Prostate gland (tissue), 2 donors: ENCODE measurements around the gene JPH3. TPM values are rescaled to one million over a fixed set of nuclear protein-coding genes. Genes with fewer than 3 reads are reported as not detected.

Experiments used
- DNase-seq: peaks from one replicate; pipeline ENCODE4 v3.0.0-alpha.2; 2019; ENCODE audit warnings: low spot score
- H3K27ac ChIP-seq, 2 donors: fragments of 200-600 bp; sonication (generic); 2 replicates each; pipeline ENCODE4 v1.5.1; 2017 to 2019
- H3K27me3 ChIP-seq: fragments of 200-600 bp; sonication (generic); replicated peaks from 2 replicates; pipeline ENCODE4 v1.5.1; 2019; ENCODE audit not compliant: insufficient read depth
- H3K36me3 ChIP-seq, 2 donors: fragments of 200-600 bp; sonication (generic); 1 replicate in 1 of 2; 2 replicates in 1 of 2; pipeline versions ENCODE4 v1.5.1 to v1.8.1; 2017 to 2019
- H3K4me1 ChIP-seq: fragments of 200-600 bp; sonication (generic); replicated peaks from 2 replicates; pipeline ENCODE4 v1.5.1; 2019
- H3K4me3 ChIP-seq, 2 donors: fragments of 200-600 bp; sonication (generic); 2 replicates each; pipeline ENCODE4 v1.5.1; 2017 to 2019
- H3K9me3 ChIP-seq: fragments of 200-600 bp; sonication (generic); 2 replicates; pipeline ENCODE4 v1.5.1; 2017
- CTCF ChIP-seq, 4 experiments: fragments of 200-600 bp in 2 of 4; fragments of 450-650 bp in 2 of 4; sonication (generic) in 2 of 4; IDR thresholded peaks; 1 replicate in 3 of 4; 2 replicates in 1 of 4; pipeline ENCODE4 v1.5.1; 2016 to 2019; ENCODE audit warnings: antibody characterized with exemption in 4 of 4, mild to moderate bottlenecking in 2 of 4, moderate library complexity in 2 of 4
- POLR2A ChIP-seq: fragments of 450-650 bp; IDR thresholded peaks from one replicate; pipeline ENCODE4 v1.6.1; 2016; ENCODE audit warnings: antibody characterized with exemption, mild to moderate bottlenecking
- POLR2AphosphoS5 ChIP-seq: sonication (generic); formaldehyde crosslinking; IDR thresholded peaks from one replicate; pipeline ENCODE4 v1.6.1; 2017; ENCODE audit warnings: antibody characterized with exemption
- WGBS: methylation state at CpG from one replicate; pipeline ENCODE4 v1.1.5; 2018; 5-methylcytosine and 5-hydroxymethylcytosine counted together
- intact Hi-C: fragments of 100-400 bp; cut with DNase I; formaldehyde crosslinking; loops from one replicate; pipeline ENCODE4 v1.14.2; 2022
- total RNA-seq, 2 donors: library from RNA; depleted of rRNA; stranded (reverse); fragments of >200 nt; gene quantifications; one replicate each; pipeline ENCODE4 v1.1.0, GENCODE V29; 2016

JPH3 gene
- total RNA-seq, 2 donors from 2014 or later = 1.0 to 6.1 TPM

GRCh38 chr16:87696726-87697125 lies 94.4 kb downstream of the JPH3 start:
- Histone ChIP-seq H3K36me3 (no peaks in the 10 kb centered on the region), H3K4me3 (no peak overlapping the region), H3K27me3 (no peaks in the 10 kb centered on the region), H3K27ac (no peak overlapping the region), H3K9me3 (no peaks in the 10 kb centered on the region), H3K4me1 (no peaks in the 10 kb centered on the region)
- whole genome bisulfite sequencing = 64% methylated on average over 18 of the region's 18 CpGs
- TF ChIP-seq POLR2AphosphoS5 (no peak), POLR2A (no peak), CTCF (IDR thresholded peaks at IDR 0.05) (no peak)
- intact Hi-C loops = no loop called here
- DNase-seq = no peak

GRCh38 chr16:87697256-87697655 lies 94.9 kb downstream of the JPH3 start:
- intact Hi-C loops = no loop called here
- Histone ChIP-seq H3K4me1 (no peaks in the 10 kb centered on the region), H3K4me3 (no peak overlapping the region), H3K27ac (no peak overlapping the region), H3K36me3 (no peaks in the 10 kb centered on the region), H3K27me3 (no peaks in the 10 kb centered on the region), H3K9me3 (no peaks in the 10 kb centered on the region)
- DNase-seq = no peak
- 93% methylated on average over 21 of the region's 21 CpGs for WGBS
- no peak for TF ChIP-seq POLR2A
- no peak for TF ChIP-seq CTCF (IDR thresholded peaks at IDR 0.05)
- no peak for TF ChIP-seq POLR2AphosphoS5

GRCh38 chr16:87697792-87698191 lies 95.5 kb downstream of the JPH3 start:
- WGBS = 92% methylated on average over 14 of the region's 14 CpGs
- no peak overlapping the region for H3K4me3 ChIP-seq
- no peaks in the 10 kb centered on the region for H3K9me3 ChIP-seq
- no peak for DNase-seq
- H3K36me3 ChIP-seq = no peaks in the 10 kb centered on the region
- no peak for TF ChIP-seq POLR2AphosphoS5
- no peak for TF ChIP-seq CTCF (IDR thresholded peaks at IDR 0.05)
- TF ChIP-seq POLR2A = no peak
- intact Hi-C loops = no loop called here
- no peaks in the 10 kb centered on the region for H3K27me3 ChIP-seq
- H3K27ac ChIP-seq = no peak overlapping the region
- no peaks in the 10 kb centered on the region for H3K4me1 ChIP-seq

GRCh38 chr16:87698241-87698640 lies 95.9 kb downstream of the JPH3 start:
- H3K27ac ChIP-seq = no peak overlapping the region
- H3K36me3 ChIP-seq = no peaks in the 10 kb centered on the region
- 93% methylated on average over 7 of the region's 7 CpGs for WGBS
- H3K27me3 ChIP-seq = no peaks in the 10 kb centered on the region
- no peak overlapping the region for H3K4me3 ChIP-seq
- no peak for TF ChIP-seq POLR2A
- TF ChIP-seq CTCF (IDR thresholded peaks at IDR 0.05) = no peak
- TF ChIP-seq POLR2AphosphoS5 = no peak
- H3K9me3 ChIP-seq = no peaks in the 10 kb centered on the region
- H3K4me1 ChIP-seq = no peaks in the 10 kb centered on the region
- intact Hi-C loops = no loop called here
- DNase-seq = no peak

GRCh38 chr16:87698676-87699199 lies 96.4 kb downstream of the JPH3 start:
- intact Hi-C loops = no loop called here

More at GRCh38 chr16:87698676-87699199, 96.4 kb downstream of the JPH3 start:
- Histone ChIP-seq H3K4me3 (no peak overlapping the region), H3K27me3 (no peaks in the 10 kb centered on the region), H3K9me3 (no peaks in the 10 kb centered on the region), H3K4me1 (no peaks in the 10 kb centered on the region), H3K36me3 (no peaks in the 10 kb centered on the region), H3K27ac (no peak overlapping the region)
- 92% methylated on average over 20 of the region's 20 CpGs for WGBS
- TF ChIP-seq POLR2AphosphoS5 (no peak), POLR2A (no peak), CTCF (IDR thresholded peaks at IDR 0.05) (no peak)
- DNase-seq = no peak
